NCI-H2081 treated with DMSO at 0.1 percent for 48 hours (cell line): Measurements from ENCODE around the gene LAMC1.

Source experiments
- DNase-seq: peaks from one replicate; lab custom pipeline; 2025; lab: John Stamatoyannopoulos, UW

The LAMC1 gene

GRCh38 chr1:183079712-183080388, 56.6 kb downstream of the LAMC1 start:
- DNase-seq, result no peak

- no peak for DNase-seq
Measured at GRCh38 chr1:183080406-183080805, 57.2 kb downstream of the LAMC1 start.

GRCh38 chr1:183081402-183082120, 58.3 kb downstream of the LAMC1 start:
- DNase-seq, result no peak

GRCh38 chr1:183082650-183083049, 59.4 kb downstream of the LAMC1 start:
- DNase-seq, result no peak

- DNase-seq, result no peak
Measured at GRCh38 chr1:183087001-183087400, 63.8 kb downstream of the LAMC1 start.

- DNase-seq, result no peak
Measured at GRCh38 chr1:183089025-183089639, 65.9 kb downstream of the LAMC1 start.

GRCh38 chr1:183090391-183091006, 67.3 kb downstream of the LAMC1 start:
- DNase-seq, result no peak

- DNase-seq, result no peak
Measured at GRCh38 chr1:183091181-183091580, 68.0 kb downstream of the LAMC1 start.

GRCh38 chr1:183092350-183092749, 69.1 kb downstream of the LAMC1 start:
- DNase-seq, result no peak

GRCh38 chr1:183093066-183093668, 69.9 kb downstream of the LAMC1 start:
- DNase-seq, result no peak

- no peak for DNase-seq
Measured at GRCh38 chr1:183093786-183094298, 70.6 kb downstream of the LAMC1 start.

- DNase-seq, result no peak
Measured at GRCh38 chr1:183094351-183094750, 71.1 kb downstream of the LAMC1 start.

GRCh38 chr1:183096351-183096750, 73.1 kb downstream of the LAMC1 start:
- DNase-seq, result no peak

GRCh38 chr1:183096894-183097293, 73.7 kb downstream of the LAMC1 start:
- DNase-seq, result no peak

GRCh38 chr1:183097438-183098051, 74.3 kb downstream of the LAMC1 start:
- no peak for DNase-seq

- no peak for DNase-seq
Measured at GRCh38 chr1:183098317-183098716, 75.1 kb downstream of the LAMC1 start.

- DNase-seq, result no peak
Measured at GRCh38 chr1:183100361-183100974, 77.2 kb downstream of the LAMC1 start.

GRCh38 chr1:183101081-183101480, 77.9 kb downstream of the LAMC1 start:
- DNase-seq, result no peak

- no peak for DNase-seq
Measured at GRCh38 chr1:183101841-183102276, 78.6 kb downstream of the LAMC1 start.

GRCh38 chr1:183103147-183103546, 79.9 kb downstream of the LAMC1 start:
- DNase-seq, result no peak

- DNase-seq, result no peak
Measured at GRCh38 chr1:183103577-183103976, 80.4 kb downstream of the LAMC1 start.
